Keratinocyte (primary cell): Measurements from ENCODE around the gene ACYP1. TPM values are rescaled to one million over a fixed set of nuclear protein-coding genes. Genes with fewer than 3 reads are reported as not detected.

Experiments
- DNase-seq: peaks from one replicate; pipeline ENCODE4 v3.0.0-alpha.2; 2011; ENCODE audit warnings: low read depth, missing footprints, low spot score
- FAIRE-seq: peaks from 2 replicates; lab custom pipeline; 2011; peaks lifted over from hg19 to GRCh38; lab: Jason Lieb, UNC
- H2AFZ ChIP-seq: 2 replicates; pipeline ENCODE4 v1.6.0; 2012; ENCODE audit warnings: low read length, control low read depth, inconsistent platforms; ENCODE audit not compliant: control insufficient read depth
- H3K27ac ChIP-seq: 2 replicates; pipeline ENCODE4 v1.5.1; 2011; ENCODE audit warnings: low read length; ENCODE audit not compliant: control insufficient read depth, insufficient read depth
- H3K27me3 ChIP-seq: 3 replicates; pipeline ENCODE4 v1.6.0; 2011; ENCODE audit warnings: low read length; ENCODE audit not compliant: control insufficient read depth, insufficient read depth; ENCODE audit errors: extremely low read depth
- H3K36me3 ChIP-seq, 2 experiments: 2 replicates in 1 of 2; 3 replicates in 1 of 2; pipeline ENCODE4 v1.5.1; 2011; ENCODE audit warnings: low read length in 2 of 2, mild to moderate bottlenecking in 1 of 2; ENCODE audit not compliant: control insufficient read depth in 2 of 2, insufficient read depth in 2 of 2; ENCODE audit errors: extremely low read depth in 1 of 2
- H3K4me1 ChIP-seq: 3 replicates; pipeline ENCODE4 v1.5.1; 2011; ENCODE audit warnings: low read length; ENCODE audit not compliant: control insufficient read depth, insufficient read depth; ENCODE audit errors: extremely low read depth
- H3K4me2 ChIP-seq: 3 replicates; pipeline ENCODE4 v1.6.0; 2011; ENCODE audit warnings: low read depth, low read length; ENCODE audit not compliant: control insufficient read depth, insufficient read depth; ENCODE audit errors: extremely low read depth
- H3K4me3 ChIP-seq, 3 experiments: fragments of 200-600 bp in 1 of 3; sonication (generic) in 1 of 3; 2 replicates in 2 of 3; 3 replicates in 1 of 3; pipeline ENCODE4 v1.5.1; 2011 to 2016; ENCODE audit warnings: low read length in 3 of 3, mild to moderate bottlenecking in 3 of 3, control low read depth in 2 of 3, inconsistent platforms in 1 of 3, low read depth in 1 of 3, mixed read lengths in 1 of 3, mixed run types in 1 of 3, moderate library complexity in 1 of 3; ENCODE audit not compliant: control insufficient read depth in 2 of 3, insufficient read depth in 2 of 3; ENCODE audit errors: extremely low read depth in 1 of 3
- H3K79me2 ChIP-seq: 2 replicates; pipeline ENCODE4 v1.6.0; 2012; ENCODE audit warnings: low read length; ENCODE audit not compliant: control insufficient read depth, insufficient read depth
- H3K9ac ChIP-seq: 3 replicates; pipeline ENCODE4 v1.6.0; 2011; ENCODE audit warnings: low read length; ENCODE audit not compliant: control insufficient read depth, insufficient read depth; ENCODE audit errors: extremely low read depth
- H3K9me1 ChIP-seq: 3 replicates; pipeline ENCODE4 v1.6.0; 2011; ENCODE audit warnings: low read length; ENCODE audit not compliant: control insufficient read depth, insufficient read depth; ENCODE audit errors: extremely low read depth
- H3K9me3 ChIP-seq: 2 replicates; pipeline ENCODE4 v1.5.1; 2012; ENCODE audit warnings: low read depth, low read length; ENCODE audit not compliant: control insufficient read depth
- H4K20me1 ChIP-seq: 3 replicates; pipeline ENCODE4 v1.6.0; 2011; ENCODE audit warnings: low read length; ENCODE audit not compliant: control insufficient read depth, insufficient read depth; ENCODE audit errors: extremely low read depth
- CTCF ChIP-seq, 3 experiments: IDR thresholded peaks in 1 of 3; conservative IDR thresholded peaks in 1 of 3; optimal IDR thresholded peaks in 1 of 3; 2 replicates in 2 of 3; 3 replicates in 1 of 3; pipeline versions ENCODE3 to v1.5.1; 2011; ENCODE audit warnings: low read length in 3 of 3, mild to moderate bottlenecking in 3 of 3, moderate library complexity in 2 of 3, control low read depth in 1 of 3, inconsistent platforms in 1 of 3; ENCODE audit not compliant: insufficient read depth in 2 of 3; ENCODE audit errors: extremely low read depth in 1 of 3
- EZH2 ChIP-seq: IDR thresholded peaks from one replicate; pipeline ENCODE4 v1.6.1; 2012; ENCODE audit warnings: inconsistent platforms, mild to moderate bottlenecking, low read length, moderate library complexity
- dilution Hi-C: fragments of 300-500 bp; cut with MboI; formaldehyde crosslinking; loops from one replicate; pipeline ENCODE4 v1.7.0; 2020; ENCODE audit warnings: low sequenced_read_pairs; ENCODE audit not compliant: extremely low pct_ligation_motif_present
- polyA plus RNA-seq, 5 experiments: library from polyadenylated mRNA; depleted of rRNA in 3 of 5; stranded (reverse) in 3 of 5; stranded (forward) in 1 of 5; unstranded in 1 of 5; fragments of >200 nt; gene quantifications; 1 replicate in 1 of 5; 2 replicates in 3 of 5; 3 replicates in 1 of 5; pipeline versions ENCODE4 v1.2.1 to v1.2.3, GENCODE V29; 2011 to 2012; ENCODE audit warnings: missing spikeins in 2 of 5, low read depth in 1 of 5, low replicate concordance in 1 of 5

ACYP1 gene
- polyA plus RNA-seq, 1 donor (not counting 4 experiments of a cell fraction or from before 2014, with no cell fraction given) = 32.9 TPM

- FAIRE-seq (no peak), DNase-seq (no peak)
- Histone ChIP-seq H3K36me3 (peaks cover 3 to 12% of the 10 kb centered on the region in 2 experiments), H3K27me3 (no peaks in the 10 kb centered on the region), H3K27ac (peak overlapping the region; percentile 34), H3K9me1 (no peaks in the 10 kb centered on the region), H3K9ac (no peak overlapping the region), H2AFZ (no peak overlapping the region), H3K79me2 (peaks cover 3% of the 10 kb centered on the region), H3K4me1 (peaks cover 22% of the 10 kb centered on the region), H3K4me3 (no peak overlapping the region), H3K4me2 (peak overlapping the region; percentile 45), H4K20me1 (no peaks in the 10 kb centered on the region), H3K9me3 (no peaks in the 10 kb centered on the region)
- TF ChIP-seq CTCF (optimal IDR thresholded peaks at IDR 0.05 in 1 of 3, IDR thresholded peaks at IDR 0.05 in 1 of 3, conservative IDR thresholded peaks at IDR 0.05 in 1 of 3; ENCODE audit: extremely low read depth in 1 of 3, insufficient read depth in 2 of 3, low read length in 3 of 3) (no peak), EZH2 (no peak)
- dilution Hi-C loops = no loop called here
Measured at GRCh38 chr14:75044752-75045151, 19.1 kb downstream of the ACYP1 start.

GRCh38 chr14:75044322-75044721 lies 19.5 kb downstream of the ACYP1 start:
- Histone ChIP-seq H4K20me1 (no peaks in the 10 kb centered on the region), H3K27me3 (no peaks in the 10 kb centered on the region), H3K9ac (no peak overlapping the region), H3K9me3 (no peaks in the 10 kb centered on the region), H3K79me2 (no peaks in the 10 kb centered on the region), H3K4me2 (peak overlapping the region; percentile 45), H3K36me3 (peaks cover 1 to 8% of the 10 kb centered on the region in 2 experiments), H3K9me1 (no peaks in the 10 kb centered on the region), H3K27ac (peak overlapping the region; percentile 34), H3K4me1 (peaks cover 22% of the 10 kb centered on the region), H3K4me3 (no peak overlapping the region), H2AFZ (no peak overlapping the region)
- dilution Hi-C loops = no loop called here
- TF ChIP-seq EZH2 = no peak
- no peak for TF ChIP-seq CTCF (optimal IDR thresholded peaks at IDR 0.05 in 1 of 3, IDR thresholded peaks at IDR 0.05 in 1 of 3, conservative IDR thresholded peaks at IDR 0.05 in 1 of 3; ENCODE audit: extremely low read depth in 1 of 3, insufficient read depth in 2 of 3, low read length in 3 of 3)
- DNase-seq (no peak), FAIRE-seq (peak; percentile 23)
